Measurements from ENCODE around the gene BRME1. TPM values are rescaled to one million over a fixed set of nuclear protein-coding genes. Genes with fewer than 3 reads are reported as not detected.

The BRME1 gene
- total RNA-seq, 4 donors from 2014 or later: 2.3 to 11.8 (median 5.7) TPM

GRCh38 chr19:13873834-13874515 lies 31.9 kb downstream of the BRME1 start:
- H3K4me3 ChIP-seq (ENCODE audit: low read depth, poor library complexity, severe bottlenecking): no peak overlapping the region
- intact Hi-C loops (cut with DNase I; ENCODE audit: low total_unique reads): no loop called here
- DNase-seq (ENCODE audit: low spot score in 2 of 2): no peak
- WGBS, 2 donors: 48 to 52% methylated on average over 32 to 35 of the region's 35 CpGs
- TF ChIP-seq POLR2A (IDR thresholded peaks at IDR 0.05): no peak
- TF ChIP-seq, protein P1, sequence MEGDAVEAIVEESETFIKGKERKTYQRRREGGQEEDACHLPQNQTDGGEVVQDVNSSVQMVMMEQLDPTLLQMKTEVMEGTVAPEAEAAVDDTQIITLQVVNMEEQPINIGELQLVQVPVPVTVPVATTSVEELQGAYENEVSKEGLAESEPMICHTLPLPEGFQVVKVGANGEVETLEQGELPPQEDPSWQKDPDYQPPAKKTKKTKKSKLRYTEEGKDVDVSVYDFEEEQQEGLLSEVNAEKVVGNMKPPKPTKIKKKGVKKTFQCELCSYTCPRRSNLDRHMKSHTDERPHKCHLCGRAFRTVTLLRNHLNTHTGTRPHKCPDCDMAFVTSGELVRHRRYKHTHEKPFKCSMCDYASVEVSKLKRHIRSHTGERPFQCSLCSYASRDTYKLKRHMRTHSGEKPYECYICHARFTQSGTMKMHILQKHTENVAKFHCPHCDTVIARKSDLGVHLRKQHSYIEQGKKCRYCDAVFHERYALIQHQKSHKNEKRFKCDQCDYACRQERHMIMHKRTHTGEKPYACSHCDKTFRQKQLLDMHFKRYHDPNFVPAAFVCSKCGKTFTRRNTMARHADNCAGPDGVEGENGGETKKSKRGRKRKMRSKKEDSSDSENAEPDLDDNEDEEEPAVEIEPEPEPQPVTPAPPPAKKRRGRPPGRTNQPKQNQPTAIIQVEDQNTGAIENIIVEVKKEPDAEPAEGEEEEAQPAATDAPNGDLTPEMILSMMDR (IDR thresholded peaks at IDR 0.05): no peak

- DNase-seq (ENCODE audit: low spot score in 2 of 2): no peak
- WGBS, 2 donors: 4 to 5% methylated on average over 25 to 35 of the region's 45 CpGs
- peak overlapping the region; percentile 8 for H3K4me3 ChIP-seq (ENCODE audit: low read depth, poor library complexity, severe bottlenecking)
- intact Hi-C loops (cut with DNase I; ENCODE audit: low total_unique reads): no loop called here
- no peak for TF ChIP-seq POLR2A (IDR thresholded peaks at IDR 0.05)
- TF ChIP-seq, protein P1 (IDR thresholded peaks at IDR 0.05): no peak
Observed at GRCh38 chr19:13872695-13873389, 33.1 kb downstream of the BRME1 start.

GRCh38 chr19:13872339-13872694 lies 33.6 kb downstream of the BRME1 start:
- intact Hi-C loops (cut with DNase I; ENCODE audit: low total_unique reads): no loop called here
- TF ChIP-seq POLR2A (IDR thresholded peaks at IDR 0.05): no peak
- TF ChIP-seq, protein P1 (IDR thresholded peaks at IDR 0.05): no peak
- 41 to 53% methylated on average over 5 of the region's 5 CpGs for WGBS, 2 donors
- DNase-seq (ENCODE audit: low spot score in 2 of 2): no peak
- no peak overlapping the region for H3K4me3 ChIP-seq (ENCODE audit: low read depth, poor library complexity, severe bottlenecking)

DNA sequence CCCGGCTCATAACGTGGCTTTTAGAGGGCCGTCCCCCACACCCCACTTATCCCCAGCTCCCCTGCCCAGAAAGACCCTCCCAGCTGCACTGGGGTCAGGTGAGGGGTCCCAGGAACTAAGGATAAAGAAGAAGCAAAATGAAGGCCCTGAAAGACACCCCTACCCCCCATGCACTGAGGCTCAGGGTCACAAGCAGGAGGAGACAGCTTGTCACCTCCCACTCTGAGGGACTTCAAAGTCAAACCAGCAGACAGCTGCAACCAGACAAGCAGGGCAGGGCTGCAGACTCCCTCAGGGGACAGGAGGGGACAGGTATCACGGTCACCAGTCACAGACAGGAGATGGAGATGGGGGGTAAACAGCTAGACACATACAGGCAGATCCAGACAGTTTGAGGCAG lies 35.0 kb downstream of the BRME1 start:
- TF ChIP-seq, protein P1 (IDR thresholded peaks at IDR 0.05): no peak
- no peak for TF ChIP-seq POLR2A (IDR thresholded peaks at IDR 0.05)
- WGBS, 2 donors: 89 to 95% methylated on average over 4 of the region's 4 CpGs
- no peak overlapping the region for H3K4me3 ChIP-seq (ENCODE audit: low read depth, poor library complexity, severe bottlenecking)
- intact Hi-C loops (cut with DNase I; ENCODE audit: low total_unique reads): no loop called here
- DNase-seq (ENCODE audit: low spot score in 2 of 2): no peak

DNA sequence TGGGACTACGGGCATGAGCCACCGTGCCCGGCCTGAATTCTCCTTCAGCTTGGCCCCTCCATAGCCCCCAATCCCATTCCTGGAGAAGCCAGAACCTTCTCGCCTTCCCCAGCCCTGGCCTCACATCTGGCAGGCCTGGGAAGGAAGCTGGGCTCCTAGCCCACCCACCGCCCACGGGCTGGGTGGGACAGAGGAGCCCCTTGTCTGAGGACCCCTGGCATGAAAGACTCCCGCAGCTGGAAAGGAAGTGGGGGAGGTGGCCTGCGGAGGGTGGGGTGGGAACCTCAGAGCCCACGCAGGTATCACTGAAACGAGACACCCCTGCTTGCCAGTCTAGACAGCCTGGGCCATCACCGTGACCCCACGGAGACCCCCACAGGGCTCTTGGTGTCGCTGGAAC lies 36.6 kb downstream of the BRME1 start:
- DNase-seq (ENCODE audit: low spot score in 2 of 2): no peak
- H3K4me3 ChIP-seq (ENCODE audit: low read depth, poor library complexity, severe bottlenecking): no peak overlapping the region
- WGBS, 2 donors: 65 to 80% methylated on average over 11 to 13 of the region's 13 CpGs
- intact Hi-C loops (cut with DNase I; ENCODE audit: low total_unique reads): no loop called here
- TF ChIP-seq, protein P1 (IDR thresholded peaks at IDR 0.05): no peak
- no peak for TF ChIP-seq POLR2A (IDR thresholded peaks at IDR 0.05)

Data from lower leg skin (tissue), 4 donors.